Stimulated activated CD8-positive, alpha-beta memory T cell treated with anti-CD3 and anti-CD28 coated beads, Interleukin-7, amount 100 ng/mL, for 1 hour (primary cell): ENCODE measurements around the gene PCGF6.
"Not testable (repeated sequence)": the region's sequence is repeated elsewhere in the genome, so short reads cannot be mapped to it uniquely, and the experiment has no call there.

Experiments
- DNase-seq, 2 donors: peaks; one replicate each; pipeline ENCODE4 v3.0.0-alpha.2; 2020; ENCODE audit warnings: low read depth in 2 of 2

Gene PCGF6

GRCh38 chr10:103350517-103351260 is at the start of gene PCGF6:
PCGF6 (minus strand) TSS chr10:103351140; CDS start chr10:103351066, 74 bp downstream.
- DNase-seq = peak; percentile 40 to 43

DNA sequence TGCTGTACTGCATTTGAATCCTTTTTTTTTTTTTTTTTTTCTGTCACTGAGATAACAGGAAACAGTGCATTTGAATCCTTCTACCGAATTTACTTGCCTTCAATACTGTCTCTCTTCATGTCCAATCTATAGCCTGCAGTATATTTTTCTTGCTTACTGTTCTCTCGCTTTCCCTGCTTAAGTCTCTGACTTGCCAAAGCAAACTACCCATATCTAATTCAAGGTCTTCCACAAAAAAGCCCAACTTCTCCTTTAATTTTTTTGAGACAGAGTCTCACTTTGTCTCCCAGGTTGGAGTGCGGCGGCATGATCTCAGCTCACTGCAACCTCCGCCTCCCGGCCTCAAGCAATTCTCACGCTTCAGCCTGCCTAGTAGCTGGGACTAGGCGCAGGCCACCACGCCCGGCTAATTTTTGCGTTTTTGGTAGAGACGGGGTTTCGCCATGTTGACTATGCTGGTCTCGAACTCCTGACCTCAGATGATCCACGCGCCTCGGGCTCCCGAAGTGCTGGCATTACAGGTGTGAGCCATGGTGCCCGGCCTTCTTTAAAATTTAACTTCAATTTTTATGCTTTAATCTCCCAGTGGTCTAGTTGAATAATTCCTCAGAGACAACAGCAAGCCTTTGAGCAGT is 46.4 kb upstream of the PCGF6 start:
- no peak for DNase-seq

GRCh38 chr10:103396789-103397087 is 45.8 kb upstream of the PCGF6 start:
- DNase-seq = no peak

DNA sequence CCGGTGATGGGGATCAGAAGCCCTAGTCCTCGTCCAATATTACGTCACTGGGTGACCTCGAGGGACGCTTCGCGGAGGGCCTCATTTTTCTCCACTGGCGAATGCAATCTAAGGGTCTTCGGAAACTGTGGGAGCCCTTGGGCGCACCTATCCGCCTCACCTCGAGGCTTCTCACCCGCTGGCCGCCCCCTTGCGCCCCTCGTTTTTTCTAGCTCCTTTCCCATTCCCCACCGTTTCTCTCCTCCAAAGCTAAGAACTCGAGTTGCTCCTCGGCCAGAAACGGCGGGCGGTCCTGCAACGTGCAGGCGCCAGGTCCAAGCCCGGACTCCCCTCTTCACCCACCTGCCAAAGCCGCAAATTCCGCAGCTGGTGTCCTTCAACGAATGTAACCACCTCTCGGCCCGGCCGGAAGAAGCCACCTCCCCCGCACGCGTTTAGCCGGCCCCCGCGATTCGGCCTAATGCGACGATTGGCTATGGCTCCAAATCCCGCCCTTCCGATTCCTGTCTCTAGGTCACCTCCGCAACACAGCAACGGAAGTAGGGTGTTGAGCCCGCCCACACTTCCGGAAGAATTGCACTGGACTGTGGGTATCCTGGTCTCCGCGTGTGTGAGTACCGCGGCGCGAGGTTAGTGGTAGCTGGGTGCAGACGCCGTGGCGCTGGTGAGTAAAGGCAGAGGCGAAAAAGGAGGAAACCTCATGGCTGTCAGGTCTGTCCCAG is 45.3 kb upstream of the PCGF6 start, which contains the start of the genes ATP5MK and PDCD11:
TSS of gene ATP5MK (minus strand) at position 409 of the 722 bp plus-strand sequence. CDS start 4,018 bp downstream, outside the sequence.
TSS of gene PDCD11 (plus strand) at position 560 of the 722 bp plus-strand sequence. CDS start 1,801 bp downstream, outside the sequence.
- DNase-seq = peak; percentile 86

DNA sequence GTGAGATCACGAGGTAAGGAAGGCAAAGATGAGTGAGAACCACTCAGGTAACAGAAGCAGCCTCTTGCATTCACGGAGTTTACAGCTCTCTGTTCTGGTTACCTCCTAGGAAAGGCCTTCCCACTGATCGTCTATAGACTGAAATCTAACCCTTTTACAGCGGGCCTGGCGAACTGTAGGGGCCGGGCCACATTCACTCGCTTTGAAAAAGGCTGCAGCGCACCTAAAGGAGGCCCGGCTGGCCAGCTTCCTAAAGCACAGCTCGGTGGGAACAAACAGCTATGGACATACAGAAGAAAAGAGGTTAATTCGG is 44.8 kb upstream of the PCGF6 start:
- DNase-seq = no peak

DNA sequence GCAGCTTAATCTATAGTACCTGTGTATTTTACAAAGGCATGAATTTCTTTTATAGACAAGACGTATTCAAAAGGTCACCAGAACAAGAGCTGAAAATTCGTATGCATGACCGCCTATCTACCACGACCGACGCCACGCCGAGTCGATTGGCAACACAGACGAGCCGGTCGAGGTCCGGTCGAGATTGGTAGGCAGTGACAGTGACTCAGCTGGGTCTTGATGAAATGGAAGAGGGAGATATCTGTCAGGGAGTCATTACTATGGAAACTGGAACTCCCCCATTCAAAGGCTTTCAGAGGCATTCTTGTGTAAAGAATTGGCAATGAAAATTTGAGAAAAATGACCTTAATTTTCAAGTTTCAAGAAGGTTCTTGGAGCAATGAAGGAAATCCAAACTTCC is 43.2 kb upstream of the PCGF6 start:
- no peak for DNase-seq

DNA sequence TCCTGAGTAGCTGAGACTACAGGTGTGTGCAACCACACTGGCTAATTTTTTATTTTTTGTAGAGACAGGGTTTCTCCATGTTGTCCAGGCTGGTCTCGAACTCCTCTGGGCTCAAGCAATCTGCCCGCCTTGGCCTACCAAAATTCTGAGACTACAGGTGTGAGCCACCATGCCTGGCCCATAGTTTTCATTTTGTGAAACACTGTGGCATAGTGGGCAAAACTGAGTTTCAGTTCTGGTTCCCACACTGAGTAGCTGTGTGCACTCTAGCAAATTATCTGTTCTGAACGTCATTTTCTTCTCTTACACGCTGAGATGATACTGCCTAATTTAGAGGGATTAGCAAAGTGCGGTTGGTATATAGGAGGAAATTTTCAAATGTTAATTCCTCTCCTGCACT is 31.8 kb upstream of the PCGF6 start:
- DNase-seq = no peak

GRCh38 chr10:103374263-103374662 is 23.3 kb upstream of the PCGF6 start:
- DNase-seq = no peak

GRCh38 chr10:103373544-103373943 is 22.6 kb upstream of the PCGF6 start:
- no peak for DNase-seq

DNA sequence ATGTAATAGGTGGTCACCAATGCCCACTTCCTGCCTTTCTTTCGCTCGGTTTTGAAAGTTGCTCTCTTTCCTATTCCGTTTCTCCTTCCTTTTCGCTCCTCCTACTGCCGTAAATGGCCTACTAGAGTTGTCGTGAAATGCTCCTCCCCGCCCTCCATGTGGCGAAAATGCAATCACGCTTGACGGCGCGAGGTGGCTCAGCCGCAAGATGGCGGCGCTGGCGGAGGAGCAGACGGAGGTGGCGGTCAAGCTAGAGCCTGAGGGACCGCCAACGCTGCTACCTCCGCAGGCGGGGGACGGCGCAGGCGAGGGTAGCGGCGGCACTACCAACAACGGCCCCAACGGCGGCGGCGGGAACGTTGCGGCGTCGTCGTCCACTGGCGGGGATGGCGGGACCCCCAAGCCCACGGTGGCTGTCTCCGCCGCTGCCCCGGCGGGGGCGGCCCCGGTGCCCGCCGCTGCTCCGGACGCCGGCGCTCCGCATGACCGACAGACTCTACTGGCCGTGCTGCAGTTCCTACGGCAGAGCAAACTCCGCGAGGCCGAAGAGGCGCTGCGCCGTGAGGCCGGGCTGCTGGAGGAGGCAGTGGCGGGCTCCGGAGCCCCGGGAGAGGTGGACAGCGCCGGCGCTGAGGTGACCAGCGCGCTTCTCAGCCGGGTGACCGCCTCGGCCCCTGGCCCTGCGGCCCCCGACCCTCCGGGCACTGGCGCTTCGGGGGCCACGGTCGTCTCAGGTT is 17.0 kb upstream of the PCGF6 start, which contains the start of gene TAF5:
TSS of gene TAF5 (plus strand) at position 195 of the 737 bp plus-strand sequence. CDS start at position 209, 14 bp downstream.
- DNase-seq = peak; percentile 68 to 70

DNA sequence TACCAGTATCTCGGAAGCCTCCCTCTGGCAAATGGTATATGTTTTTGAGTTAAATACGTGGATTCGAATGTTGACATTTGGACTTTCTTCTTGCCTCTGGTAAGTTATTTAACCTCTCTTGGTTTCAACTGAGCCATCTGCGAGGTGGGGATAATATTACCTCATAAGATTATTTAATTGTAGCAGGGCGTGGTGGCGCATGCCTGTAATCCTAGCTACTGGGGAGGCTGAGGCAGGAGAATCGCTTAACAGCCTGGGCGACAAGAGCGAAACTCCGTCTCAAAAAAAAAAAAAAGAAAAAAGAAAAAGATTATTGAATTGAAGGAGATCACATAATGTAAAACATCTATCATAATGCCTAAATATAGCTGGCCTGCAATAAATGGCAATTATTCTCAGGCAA is 16.4 kb upstream of the PCGF6 start:
- DNase-seq = no peak

GRCh38 chr10:103360791-103361190 is 9.9 kb upstream of the PCGF6 start:
- DNase-seq = not testable (repeated sequence)

GRCh38 chr10:103359493-103359892 is 8.6 kb upstream of the PCGF6 start:
- not testable (repeated sequence) for DNase-seq

DNA sequence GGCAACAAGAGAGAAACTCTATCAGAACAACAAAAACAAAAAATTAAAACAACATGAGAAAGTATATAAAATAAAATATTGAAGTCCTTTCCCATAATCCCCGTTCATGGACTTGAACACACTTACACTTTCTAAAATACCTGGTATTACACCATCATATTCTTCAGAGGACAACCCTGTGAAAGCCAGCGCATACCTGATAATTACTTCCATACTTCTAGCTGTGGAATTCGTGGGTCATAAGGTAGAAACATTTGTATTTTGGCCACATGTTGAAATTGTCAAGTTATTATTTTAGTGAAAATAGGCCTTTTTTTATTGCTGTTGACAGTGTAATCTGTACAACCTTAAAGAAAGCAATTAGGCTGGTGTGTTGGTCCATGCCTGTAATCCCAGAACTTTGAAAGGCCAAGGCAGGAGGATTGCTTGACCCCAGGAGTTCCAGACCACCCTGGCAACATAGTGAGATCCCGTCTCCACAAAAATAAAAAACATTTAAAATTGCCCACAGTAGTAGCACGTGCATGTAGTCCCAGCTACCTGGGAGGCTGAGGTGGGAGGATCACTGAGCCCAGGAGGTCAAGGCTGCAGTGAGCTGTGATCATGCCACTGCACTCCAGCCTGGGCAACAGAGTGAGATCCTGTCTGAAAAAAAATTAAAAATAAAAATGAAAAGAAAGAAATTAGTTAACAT is 5.1 kb upstream of the PCGF6 start:
- no peak for DNase-seq

DNA sequence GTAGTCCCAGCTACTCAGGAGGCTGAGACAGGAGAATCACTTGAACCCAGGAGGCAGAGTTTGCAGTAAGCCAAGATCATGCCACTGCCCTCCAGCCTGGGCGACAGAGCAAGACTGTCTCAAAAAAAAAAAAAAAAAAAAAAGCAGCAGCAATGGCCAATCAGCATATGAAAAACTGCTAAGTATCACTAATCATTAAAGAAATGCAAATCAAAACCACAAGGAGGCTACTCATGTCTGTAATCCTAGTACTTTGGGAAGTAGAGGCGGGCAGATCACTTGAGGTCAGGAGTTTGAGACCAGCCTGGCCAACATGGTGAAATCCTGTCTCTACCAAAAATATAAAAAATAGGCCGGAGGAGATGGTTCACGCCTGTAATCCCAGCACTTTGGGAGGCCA is 3.6 kb upstream of the PCGF6 start:
- DNase-seq = not testable (repeated sequence)

DNA sequence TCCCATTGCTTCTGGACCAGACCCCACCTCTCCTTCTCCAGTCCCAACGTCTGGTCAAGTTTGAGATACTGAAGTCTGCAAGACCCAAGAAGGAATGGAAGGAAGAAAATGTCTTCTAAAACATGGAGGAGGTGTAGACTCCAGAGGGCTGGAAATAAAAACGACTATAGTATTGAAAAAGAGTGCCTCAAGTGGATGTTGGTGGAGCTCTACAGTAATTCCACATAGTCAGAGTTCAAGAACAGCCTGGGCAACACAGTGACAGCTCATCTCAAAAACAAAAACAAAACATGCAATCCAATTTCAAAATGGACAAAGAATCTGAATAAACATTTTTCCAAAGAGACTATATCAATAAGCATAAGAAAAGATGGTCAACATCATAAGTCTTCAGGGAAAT is 2.3 kb upstream of the PCGF6 start:
- no peak for DNase-seq

DNA sequence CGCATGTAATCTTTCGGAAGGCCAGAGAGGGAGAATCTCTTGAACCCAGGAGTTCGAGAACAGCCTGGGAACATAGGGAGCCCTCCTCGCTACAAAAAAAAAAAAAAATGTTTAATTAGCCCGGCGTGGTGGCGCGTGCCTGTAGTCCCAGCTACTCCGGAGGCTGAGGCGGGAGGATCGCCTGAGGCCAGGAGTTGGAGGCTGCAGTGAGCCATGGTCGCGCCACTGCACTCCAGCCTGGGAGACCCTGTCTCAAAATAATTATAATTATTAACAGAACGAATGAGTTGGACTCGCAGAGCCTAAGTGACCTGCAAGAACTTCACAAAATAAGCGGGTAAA is 794 bp downstream of the PCGF6 start:
- no peak for DNase-seq

- no peak for DNase-seq
Observed at GRCh38 chr10:103336370-103336769, 14.6 kb downstream of the PCGF6 start.

DNA sequence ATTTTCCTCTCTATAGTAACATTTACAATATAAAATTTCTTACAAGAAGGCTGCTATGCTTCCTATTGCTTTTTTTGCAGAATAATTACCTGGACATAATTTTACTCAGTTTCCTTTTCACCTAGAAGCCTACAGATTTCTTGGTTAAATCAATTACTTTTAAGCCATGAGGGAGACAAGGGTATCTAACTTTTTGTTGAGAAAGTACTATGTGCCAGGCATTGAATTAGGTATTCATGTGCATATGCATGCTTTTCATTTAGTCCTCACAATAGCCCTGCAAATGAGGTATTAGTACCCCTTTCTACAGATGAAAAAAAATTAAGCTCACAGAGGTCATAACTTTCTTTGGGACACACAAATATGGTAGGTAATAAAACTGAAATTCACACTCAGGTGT is 16.4 kb downstream of the PCGF6 start:
- no peak for DNase-seq

DNA sequence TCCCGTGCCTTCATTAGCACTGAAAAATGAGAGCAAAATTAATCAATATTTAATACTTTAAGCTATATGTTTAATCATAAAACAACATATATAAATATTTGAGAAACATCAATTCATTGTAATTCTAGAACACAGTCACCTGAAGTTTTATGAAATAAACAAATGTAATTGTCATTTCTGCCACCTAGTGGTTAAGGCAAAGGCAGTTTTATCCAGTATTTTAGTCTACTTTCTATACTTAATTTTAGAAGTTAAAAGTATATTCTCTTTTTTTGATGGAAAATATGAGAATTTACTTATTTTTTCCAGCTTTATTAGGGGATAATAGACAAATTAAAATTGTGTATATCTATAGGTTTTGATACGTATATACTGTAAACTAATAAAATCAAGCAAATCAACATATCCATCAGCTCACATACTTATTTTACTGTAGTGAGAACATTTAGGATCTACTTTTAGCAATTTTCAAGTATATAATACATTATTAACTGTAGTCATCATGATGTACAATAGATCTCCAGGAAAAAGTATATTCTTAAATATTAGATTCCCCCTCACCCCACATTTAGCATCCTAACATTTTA is 16.9 kb downstream of the PCGF6 start:
- DNase-seq = no peak

DNA sequence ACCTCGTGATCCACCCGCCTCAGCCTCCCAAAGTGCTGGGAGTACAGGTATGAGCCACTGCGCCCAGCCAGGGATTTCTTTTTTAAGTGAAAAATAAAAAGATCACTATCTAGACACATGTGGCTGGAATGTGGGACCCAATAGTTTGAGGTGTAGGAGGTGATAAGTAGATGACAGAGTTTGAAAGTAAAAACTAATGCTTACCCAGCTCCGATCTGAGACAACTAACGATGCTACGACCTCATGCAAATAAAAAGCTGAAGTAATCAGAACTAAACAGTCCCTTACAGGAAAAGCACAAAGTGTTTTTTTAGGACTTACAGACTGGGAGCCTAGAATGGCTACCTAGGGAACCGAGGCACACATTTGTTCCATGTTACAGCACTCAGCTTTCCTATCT is 23.0 kb downstream of the PCGF6 start:
- DNase-seq = no peak
